Adrenal gland (tissue), 12 donors: Measurements from ENCODE around the gene PCNX4. TPM values are rescaled to one million over a fixed set of nuclear protein-coding genes. Genes with fewer than 3 reads are reported as not detected.

ENCODE experiments used
- DNase-seq, 7 donors: peaks; one replicate each; pipeline ENCODE4 v3.0.0-alpha.2; 2019 to 2020
- H3K27ac ChIP-seq, 5 donors: fragments of 200-600 bp; sonication (generic) in 4 of 5; 1 replicate in 3 of 5; 2 replicates in 2 of 5; pipeline versions ENCODE4 v1.5.1 to v1.8.0; 2016 to 2020; ENCODE audit warnings: mild to moderate bottlenecking in 1 of 5
- H3K27me3 ChIP-seq: fragments of 200-600 bp; 2 replicates; pipeline ENCODE4 v1.8.0; 2021
- H3K36me3 ChIP-seq, 2 donors: fragments of 200-600 bp; replicated peaks in 1 of 2; 1 replicate in 1 of 2; 2 replicates in 1 of 2; pipeline versions ENCODE4 v1.5.1 to v1.8.0; 2018 to 2022
- H3K4me1 ChIP-seq, 2 donors: fragments of 200-600 bp; replicated peaks in 1 of 2; 1 replicate in 1 of 2; 2 replicates in 1 of 2; pipeline versions ENCODE4 v1.5.1 to v1.8.0; 2018 to 2021
- H3K4me3 ChIP-seq, 4 donors: fragments of 200-600 bp; sonication (generic) in 3 of 4; one replicate each; pipeline ENCODE4 v1.5.1; 2016 to 2018
- H3K9me3 ChIP-seq, 3 donors: fragments of 200-600 bp; sonication (generic) in 1 of 3; replicated peaks in 1 of 3; 1 replicate in 2 of 3; 2 replicates in 1 of 3; pipeline versions ENCODE4 v1.5.1 to v1.8.0; 2016 to 2021
- POLR2A ChIP-seq, 2 donors: fragments of 450-650 bp; IDR thresholded peaks; one replicate each; pipeline ENCODE4 v1.6.1; 2017; ENCODE audit warnings: antibody characterized with exemption in 2 of 2, mild to moderate bottlenecking in 2 of 2, moderate library complexity in 1 of 2
- WGBS, 4 donors: extraction: QIAGEN DNeasy Blood & Tissue Kit in 2 of 4; methylation state at CpG; one replicate each; pipeline versions ENCODE4 v1.1.5 to v1.1.7; 2013 to 2017; 5-methylcytosine and 5-hydroxymethylcytosine counted together
- intact Hi-C, 2 donors: fragments of 100-400 bp; cut with DNase I; formaldehyde crosslinking; loops; one replicate each; pipeline versions ENCODE4 v1.14.1 to v1.15.0; 2022 to 2023
- polyA plus RNA-seq, 3 donors: library from polyadenylated mRNA; stranded (reverse); fragments of 200-250 nt in 2 of 3; fragments of 350-450 nt in 1 of 3; fragmentation: Illumina TruSeq in 1 of 3; extraction: RNeasy Lipid Tissue Mini Kit (QIAGEN cat#74804) in 1 of 3; gene quantifications; one replicate each; pipeline ENCODE4 v1.2.3, GENCODE V29; 2013 to 2014
- total RNA-seq, 9 donors: library from RNA; depleted of rRNA in 4 of 9; stranded (reverse); fragments of >200 nt in 4 of 9; fragments of 120-200 nt in 1 of 9; fragmentation: NEBNext Ultra II Directional in 1 of 9; extraction: Animal tissue kit (Norgen Biotek cat#: 25700) in 1 of 9; gene quantifications; one replicate each; pipeline versions ENCODE4 v1.1.0 to v1.2.4, GENCODE V29; 2013 to 2023
- TF ChIP-seq, protein P1 (sequence below), 6 experiments: fragments of 450-650 bp in 4 of 6; fragments of 200-600 bp in 2 of 6; sonication (generic) in 1 of 6; IDR thresholded peaks; 1 replicate in 5 of 6; 2 replicates in 1 of 6; pipeline versions ENCODE4 v1.5.1 to v1.8.0; 2016 to 2021; ENCODE audit warnings: antibody characterized with exemption in 6 of 6, mild to moderate bottlenecking in 2 of 6, moderate library complexity in 1 of 6
- donor health status: healthy with polysubstance abuse.
- donor health status: Bipolar disorder and iron deficiency.
- donor health status: DM: yes; HTN: yes; CAD: no.
- donor health status: DM: no; HTN: no; CAD: no.
- donor health status: DM: no; HTN: no; CAD: no.
- donor health status: DM: yes; HTN: yes; CAD: no.

The PCNX4 gene
- total and polyA plus RNA-seq, 12 donors = 24.9 to 204 (median 58.1) TPM

DNA sequence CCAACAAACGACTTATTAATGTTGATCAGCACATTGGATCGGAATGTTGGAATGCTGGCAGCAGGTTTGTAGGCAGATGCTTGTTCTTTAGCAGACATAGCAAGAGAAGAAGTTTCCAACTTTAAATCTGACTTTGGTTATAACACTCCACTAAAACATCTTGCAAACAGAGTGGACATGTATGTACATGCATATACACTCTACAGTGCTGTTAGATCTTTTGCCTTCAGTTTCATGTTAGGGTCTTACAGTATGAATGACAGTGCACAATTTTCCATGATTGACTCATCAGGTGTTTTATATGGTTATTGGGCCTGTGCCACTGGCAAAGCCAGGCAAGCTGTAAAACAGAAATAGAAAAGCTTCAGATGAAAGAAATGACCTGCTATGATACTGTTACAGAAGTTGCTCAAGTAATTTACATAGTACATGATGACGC is 87.7 kb downstream of the PCNX4 start:
- WGBS, 4 donors = 79 to 88% (median 83%) methylated on average over 3 of the region's 3 CpGs
- TF ChIP-seq, protein P1, sequence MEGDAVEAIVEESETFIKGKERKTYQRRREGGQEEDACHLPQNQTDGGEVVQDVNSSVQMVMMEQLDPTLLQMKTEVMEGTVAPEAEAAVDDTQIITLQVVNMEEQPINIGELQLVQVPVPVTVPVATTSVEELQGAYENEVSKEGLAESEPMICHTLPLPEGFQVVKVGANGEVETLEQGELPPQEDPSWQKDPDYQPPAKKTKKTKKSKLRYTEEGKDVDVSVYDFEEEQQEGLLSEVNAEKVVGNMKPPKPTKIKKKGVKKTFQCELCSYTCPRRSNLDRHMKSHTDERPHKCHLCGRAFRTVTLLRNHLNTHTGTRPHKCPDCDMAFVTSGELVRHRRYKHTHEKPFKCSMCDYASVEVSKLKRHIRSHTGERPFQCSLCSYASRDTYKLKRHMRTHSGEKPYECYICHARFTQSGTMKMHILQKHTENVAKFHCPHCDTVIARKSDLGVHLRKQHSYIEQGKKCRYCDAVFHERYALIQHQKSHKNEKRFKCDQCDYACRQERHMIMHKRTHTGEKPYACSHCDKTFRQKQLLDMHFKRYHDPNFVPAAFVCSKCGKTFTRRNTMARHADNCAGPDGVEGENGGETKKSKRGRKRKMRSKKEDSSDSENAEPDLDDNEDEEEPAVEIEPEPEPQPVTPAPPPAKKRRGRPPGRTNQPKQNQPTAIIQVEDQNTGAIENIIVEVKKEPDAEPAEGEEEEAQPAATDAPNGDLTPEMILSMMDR (IDR thresholded peaks at IDR 0.05) = no peak
- TF ChIP-seq POLR2A (IDR thresholded peaks at IDR 0.05) = no peak
- DNase-seq = no peak
- H3K27ac ChIP-seq = no peak overlapping the region
- no peak overlapping the region for H3K4me3 ChIP-seq
- intact Hi-C loops = no loop called here
- no peaks in the 10 kb centered on the region for H3K36me3 ChIP-seq
- H3K9me3 ChIP-seq = peaks cover 0 to 7% (median 0%) of the 10 kb centered on the region in 3 donors
- H3K27me3 ChIP-seq = no peaks in the 10 kb centered on the region
- peaks cover 0 to 7% of the 10 kb centered on the region in 2 donors for H3K4me1 ChIP-seq

DNA sequence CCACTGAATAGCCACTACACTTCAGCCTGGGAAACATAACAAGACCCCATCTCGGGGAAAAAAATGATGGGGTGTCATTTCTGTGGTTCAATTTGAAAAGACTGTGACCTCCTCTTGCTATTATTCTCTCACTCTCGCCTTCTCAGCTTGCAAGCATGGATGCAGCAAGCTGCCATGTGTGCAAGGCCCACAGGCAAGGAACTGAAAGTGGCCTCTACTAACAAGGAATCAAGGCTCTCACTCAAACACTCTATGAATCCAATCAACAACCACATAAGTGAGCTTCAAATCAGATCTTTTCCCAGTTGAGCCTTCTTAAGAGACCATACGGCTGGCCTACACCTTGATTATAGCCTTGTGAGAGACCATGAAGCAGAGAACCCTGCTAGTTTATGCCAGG is 91.4 kb downstream of the PCNX4 start:
- 79 to 95% (median 88%) methylated on average over 3 of the region's 3 CpGs for WGBS, 4 donors
- intact Hi-C loops = loop anchor here in 1 of 2 donors (10.0 kb wide), 1 partner anchor 218 kb away; no protein-coding TSS in a partner anchor
- Histone ChIP-seq H3K4me1 (peaks cover 0 to 7% of the 10 kb centered on the region in 2 donors), H3K4me3 (no peak overlapping the region), H3K27ac (no peak overlapping the region), H3K27me3 (no peaks in the 10 kb centered on the region), H3K36me3 (no peaks in the 10 kb centered on the region), H3K9me3 (peaks cover 0 to 7% (median 0%) of the 10 kb centered on the region in 3 donors)
- TF ChIP-seq, protein P1 (IDR thresholded peaks at IDR 0.05) = no peak
- no peak for TF ChIP-seq POLR2A (IDR thresholded peaks at IDR 0.05)
- no peak for DNase-seq

DNA sequence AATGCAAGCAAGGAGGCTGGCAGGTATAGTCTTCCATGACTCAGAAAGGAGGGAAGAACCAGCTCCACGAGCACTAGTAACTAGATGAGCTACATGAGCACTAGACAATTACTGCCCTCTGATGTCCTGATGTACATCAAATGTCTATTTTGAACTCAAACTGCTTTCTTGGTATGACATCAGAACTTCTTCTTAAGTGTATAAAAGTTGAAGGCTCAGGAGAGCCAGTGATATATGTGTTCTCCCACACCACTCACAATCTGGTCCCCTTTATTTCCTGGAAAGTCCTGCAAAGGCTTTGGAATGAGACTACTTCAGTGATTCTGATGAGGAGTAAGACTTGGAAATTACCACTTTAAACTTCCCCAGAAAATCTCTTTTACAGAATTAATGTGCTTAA is 92.0 kb downstream of the PCNX4 start:
- Histone ChIP-seq H3K27ac (peak overlapping the region in 1 of 5 donors; percentile 39), H3K36me3 (no peaks in the 10 kb centered on the region), H3K4me3 (peak overlapping the region in 2 of 4 donors; percentile 16 to 50), H3K4me1 (peaks cover 0 to 7% of the 10 kb centered on the region in 2 donors), H3K27me3 (no peaks in the 10 kb centered on the region), H3K9me3 (peaks cover 0 to 7% (median 0%) of the 10 kb centered on the region in 3 donors)
- no peak for TF ChIP-seq POLR2A (IDR thresholded peaks at IDR 0.05)
- TF ChIP-seq, protein P1 (IDR thresholded peaks at IDR 0.05) = no peak
- WGBS, 4 donors = 6 to 9% (median 9%) methylated on average over 1 of the region's 1 CpG
- no peak for DNase-seq
- intact Hi-C loops = loop anchor here in 1 of 2 donors (10.0 kb wide), 1 partner anchor 219 kb away; no protein-coding TSS in a partner anchor

DNA sequence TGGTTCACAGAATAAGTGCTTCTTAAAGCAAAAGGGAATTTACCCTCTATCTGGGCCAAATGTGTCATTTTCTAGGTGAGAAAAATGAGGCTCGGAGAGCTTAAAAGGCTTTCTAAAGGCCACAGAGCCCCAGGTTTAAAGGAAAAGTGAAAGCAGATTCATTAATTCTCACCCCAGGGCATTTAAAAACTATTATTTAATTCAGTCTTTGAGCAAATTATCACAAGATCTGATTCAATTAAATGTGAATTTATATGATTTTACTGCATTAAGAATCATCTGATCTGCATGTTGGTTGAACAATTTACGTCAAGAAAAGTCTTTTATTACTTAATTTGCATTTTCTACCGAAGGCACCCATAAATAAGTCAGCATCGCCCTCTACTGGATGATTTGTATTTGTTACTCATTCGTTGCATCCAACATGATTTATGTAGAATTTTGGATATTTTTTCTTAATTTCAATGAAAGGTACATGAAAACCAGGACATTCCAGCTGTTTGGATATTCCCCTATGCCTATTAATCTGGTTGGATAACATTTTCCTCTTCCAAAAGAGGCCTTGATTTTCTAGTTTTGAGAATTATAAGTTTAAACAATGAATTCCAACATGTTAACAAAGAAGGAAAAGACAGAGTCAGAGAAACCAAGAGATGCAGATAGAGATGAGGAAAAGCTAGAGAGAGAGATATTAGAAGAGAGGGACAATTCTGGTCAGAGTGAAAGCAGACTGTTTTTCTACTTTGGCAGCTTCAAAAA is 92.6 kb downstream of the PCNX4 start:
- Histone ChIP-seq H3K27me3 (no peaks in the 10 kb centered on the region), H3K4me1 (peaks cover 0 to 7% of the 10 kb centered on the region in 2 donors), H3K4me3 (peak overlapping the region in 2 of 4 donors; percentile 16 to 50), H3K27ac (peak overlapping the region in 1 of 5 donors; percentile 39), H3K9me3 (peaks cover 0 to 7% (median 0%) of the 10 kb centered on the region in 3 donors), H3K36me3 (no peaks in the 10 kb centered on the region)
- DNase-seq = peak in 3 of 7 donors; percentile 20 to 39 (median 29)
- 0 to 1% (median 0%) methylated on average over 5 of the region's 5 CpGs for WGBS, 4 donors
- TF ChIP-seq, protein P1 (IDR thresholded peaks at IDR 0.05) = peak; percentile 65 to 96 (median 86)
- no peak for TF ChIP-seq POLR2A (IDR thresholded peaks at IDR 0.05)
- intact Hi-C loops = loop anchor here in 1 of 2 donors (10.0 kb wide), 1 partner anchor 220 kb away; no protein-coding TSS in a partner anchor
